Measurements from ENCODE around the gene KRTAP5-9. TPM values are rescaled to one million over a fixed set of nuclear protein-coding genes. Genes with fewer than 3 reads are reported as not detected.

The KRTAP5-9 gene
- total and polyA plus RNA-seq, 10 donors, result 0.29 to 1.1 (median 0.51) TPM; not detected in 3

- no peak for DNase-seq
- Histone ChIP-seq H3K4me1 (peaks cover 0 to 9% (median 0%) of the 10 kb centered on the region in 6 donors), H3K27ac (no peak overlapping the region), H3K27me3 (replicated peaks in 1 of 7) (no peaks in the 10 kb centered on the region), H3K9me3 (peaks cover 0 to 7% (median 0%) of the 10 kb centered on the region in 8 donors), H3K4me3 (no peak overlapping the region), H3K36me3 (peaks cover 6 to 97% (median 74%) of the 10 kb centered on the region in 6 donors)
- WGBS, 5 donors, result 94 to 96% (median 96%) methylated on average over 29 to 30 of the region's 30 CpGs
- intact Hi-C loops (cut with DNase I; ENCODE audit: low total_unique reads), result no loop called here
- no peak for TF ChIP-seq POLR2A (IDR thresholded peaks at IDR 0.05)
Measured at GRCh38 chr11:71501071-71501985, 46.9 kb upstream of the KRTAP5-9 start.

- no peak overlapping the region for H3K4me3 ChIP-seq
- TF ChIP-seq POLR2A (IDR thresholded peaks at IDR 0.05) (no peak), CTCF (IDR thresholded peaks at IDR 0.05 in 8 of 11, conservative IDR thresholded peaks at IDR 0.05 in 3 of 11) (no peak), POLR2AphosphoS5 (IDR thresholded peaks at IDR 0.05) (no peak)
- 93 to 97% (median 96%) methylated on average over 10 of the region's 10 CpGs for WGBS, 5 donors
- no peak overlapping the region for H3K27ac ChIP-seq
- H3K4me1 ChIP-seq, result peaks cover 0 to 9% (median 0%) of the 10 kb centered on the region in 6 donors
- no peaks in the 10 kb centered on the region for H3K27me3 ChIP-seq (replicated peaks in 1 of 7)
- intact Hi-C loops (cut with DNase I; ENCODE audit: low total_unique reads), result no loop called here
- peaks cover 0 to 14% (median 4%) of the 10 kb centered on the region in 8 donors for H3K9me3 ChIP-seq
- no peak for DNase-seq
- peaks cover 6 to 97% (median 71%) of the 10 kb centered on the region in 6 donors for H3K36me3 ChIP-seq
Measured at GRCh38 chr11:71502026-71502425, 46.2 kb upstream of the KRTAP5-9 start.

- no peak overlapping the region for H3K27ac ChIP-seq
- 94 to 98% (median 96%) methylated on average over 13 to 15 of the region's 15 CpGs for WGBS, 5 donors
- intact Hi-C loops (cut with DNase I; ENCODE audit: low total_unique reads), result no loop called here
- peaks cover 0 to 21% (median 13%) of the 10 kb centered on the region in 8 donors for H3K9me3 ChIP-seq
- no peak for DNase-seq
- H3K4me1 ChIP-seq, result peaks cover 0 to 9% (median 0%) of the 10 kb centered on the region in 6 donors
- H3K4me3 ChIP-seq, result no peak overlapping the region
- no peak for TF ChIP-seq POLR2A (IDR thresholded peaks at IDR 0.05)
- no peak for TF ChIP-seq POLR2AphosphoS5 (IDR thresholded peaks at IDR 0.05)
- TF ChIP-seq CTCF (IDR thresholded peaks at IDR 0.05 in 8 of 11, conservative IDR thresholded peaks at IDR 0.05 in 3 of 11), result no peak
- H3K36me3 ChIP-seq, result peaks cover 6 to 91% (median 61%) of the 10 kb centered on the region in 6 donors
- no peaks in the 10 kb centered on the region for H3K27me3 ChIP-seq (replicated peaks in 1 of 7)
Measured at GRCh38 chr11:71502871-71503435, 45.3 kb upstream of the KRTAP5-9 start.

- Histone ChIP-seq H3K27ac (no peak overlapping the region), H3K27me3 (replicated peaks in 1 of 7) (no peaks in the 10 kb centered on the region), H3K4me3 (no peak overlapping the region), H3K9me3 (peaks cover 0 to 35% (median 28%) of the 10 kb centered on the region in 8 donors), H3K4me1 (peaks cover 0 to 9% (median 0%) of the 10 kb centered on the region in 6 donors), H3K36me3 (peaks cover 4 to 75% (median 46%) of the 10 kb centered on the region in 6 donors)
- 58 to 81% (median 78%) methylated on average over 10 of the region's 10 CpGs for WGBS, 5 donors
- DNase-seq, result no peak
- intact Hi-C loops (cut with DNase I; ENCODE audit: low total_unique reads), result no loop called here
- TF ChIP-seq POLR2AphosphoS5 (IDR thresholded peaks at IDR 0.05) (no peak), POLR2A (IDR thresholded peaks at IDR 0.05) (no peak), CTCF (IDR thresholded peaks at IDR 0.05 in 8 of 11, conservative IDR thresholded peaks at IDR 0.05 in 3 of 11) (no peak)
Measured at GRCh38 chr11:71504531-71504930, 43.7 kb upstream of the KRTAP5-9 start.
